Measurements from ENCODE around the gene RNF7. TPM values are rescaled to one million over a fixed set of nuclear protein-coding genes. Genes with fewer than 3 reads are reported as not detected.

RNF7 gene
- total RNA-seq, 2 donors from 2014 or later: 53.9 to 54.7 TPM

DNA sequence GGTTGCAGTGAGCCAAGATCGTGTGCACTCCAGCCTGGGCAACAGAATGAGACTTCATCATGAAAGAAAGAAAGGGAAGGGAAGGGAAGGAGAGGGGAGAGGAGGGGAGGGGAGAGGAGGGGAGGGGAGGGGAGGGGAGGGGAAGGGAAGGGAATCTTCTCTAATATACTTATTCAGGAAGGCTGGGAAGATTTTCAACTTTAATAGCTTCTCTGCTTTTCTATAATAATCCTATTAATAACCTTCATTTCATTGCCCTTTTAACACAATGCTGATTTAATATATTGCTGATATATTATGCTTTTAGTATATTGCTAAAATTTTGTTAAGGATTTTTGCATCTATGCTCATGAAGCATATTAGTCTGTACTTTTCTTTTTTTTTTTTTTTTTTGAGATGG lies 23.4 kb upstream of the RNF7 start:
- Histone ChIP-seq H3K9me3 (no peaks in the 10 kb centered on the region), H3K4me1 (ENCODE audit: control insufficient read depth in 1 of 2, low read depth in 2 of 2) (peaks cover 6 to 15% of the 10 kb centered on the region in 2 donors), H3K4me3 (no peak overlapping the region), H3K27me3 (replicated peaks; ENCODE audit: insufficient read depth) (no peaks in the 10 kb centered on the region), H3K36me3 (no peaks in the 10 kb centered on the region), H3K27ac (no peak overlapping the region)
- DNase-seq (ENCODE audit: low spot score): no peak
- TF ChIP-seq, protein P1, sequence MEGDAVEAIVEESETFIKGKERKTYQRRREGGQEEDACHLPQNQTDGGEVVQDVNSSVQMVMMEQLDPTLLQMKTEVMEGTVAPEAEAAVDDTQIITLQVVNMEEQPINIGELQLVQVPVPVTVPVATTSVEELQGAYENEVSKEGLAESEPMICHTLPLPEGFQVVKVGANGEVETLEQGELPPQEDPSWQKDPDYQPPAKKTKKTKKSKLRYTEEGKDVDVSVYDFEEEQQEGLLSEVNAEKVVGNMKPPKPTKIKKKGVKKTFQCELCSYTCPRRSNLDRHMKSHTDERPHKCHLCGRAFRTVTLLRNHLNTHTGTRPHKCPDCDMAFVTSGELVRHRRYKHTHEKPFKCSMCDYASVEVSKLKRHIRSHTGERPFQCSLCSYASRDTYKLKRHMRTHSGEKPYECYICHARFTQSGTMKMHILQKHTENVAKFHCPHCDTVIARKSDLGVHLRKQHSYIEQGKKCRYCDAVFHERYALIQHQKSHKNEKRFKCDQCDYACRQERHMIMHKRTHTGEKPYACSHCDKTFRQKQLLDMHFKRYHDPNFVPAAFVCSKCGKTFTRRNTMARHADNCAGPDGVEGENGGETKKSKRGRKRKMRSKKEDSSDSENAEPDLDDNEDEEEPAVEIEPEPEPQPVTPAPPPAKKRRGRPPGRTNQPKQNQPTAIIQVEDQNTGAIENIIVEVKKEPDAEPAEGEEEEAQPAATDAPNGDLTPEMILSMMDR (IDR thresholded peaks at IDR 0.05): no peak
- no peak for ATAC-seq (ENCODE audit: insufficient number of reproducible peaks, low FRiP score, low read depth)

DNA sequence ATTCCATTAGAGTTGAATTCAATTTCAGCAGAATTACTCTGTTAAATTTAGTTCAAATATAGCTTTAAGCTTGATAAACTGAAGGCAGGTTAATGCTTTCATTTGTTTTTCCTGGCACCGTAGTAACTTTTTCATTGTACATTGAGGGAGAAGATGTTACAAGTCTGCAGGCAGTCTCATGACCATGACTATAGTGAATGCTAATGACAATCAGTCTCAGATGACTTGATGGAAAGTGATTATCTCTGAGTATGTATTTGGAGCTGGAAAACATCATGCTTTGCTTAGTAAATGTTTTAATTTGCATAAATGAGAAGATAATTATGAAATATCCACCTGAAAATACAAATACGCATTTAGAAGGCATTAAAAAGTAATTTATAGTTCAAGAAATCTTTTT lies 16.0 kb upstream of the RNF7 start:
- ATAC-seq (ENCODE audit: insufficient number of reproducible peaks, low FRiP score, low read depth) (no peak), DNase-seq (ENCODE audit: low spot score) (no peak)
- Histone ChIP-seq H3K4me3 (no peak overlapping the region), H3K36me3 (no peaks in the 10 kb centered on the region), H3K4me1 (ENCODE audit: control insufficient read depth in 1 of 2, low read depth in 2 of 2) (peaks cover 0 to 3% of the 10 kb centered on the region in 2 donors), H3K27ac (no peak overlapping the region), H3K9me3 (no peaks in the 10 kb centered on the region), H3K27me3 (replicated peaks; ENCODE audit: insufficient read depth) (no peaks in the 10 kb centered on the region)
- TF ChIP-seq, protein P1 (IDR thresholded peaks at IDR 0.05): no peak

- Histone ChIP-seq H3K9me3 (no peaks in the 10 kb centered on the region), H3K27ac (peak overlapping the region in 1 of 2 donors; percentile 76), H3K4me3 (no peak overlapping the region), H3K36me3 (no peaks in the 10 kb centered on the region), H3K27me3 (replicated peaks; ENCODE audit: insufficient read depth) (no peaks in the 10 kb centered on the region), H3K4me1 (ENCODE audit: control insufficient read depth in 1 of 2, low read depth in 2 of 2) (peaks cover 0 to 3% of the 10 kb centered on the region in 2 donors)
- DNase-seq (ENCODE audit: low spot score): no peak
- ATAC-seq (ENCODE audit: insufficient number of reproducible peaks, low FRiP score, low read depth): no peak
- TF ChIP-seq, protein P1 (IDR thresholded peaks at IDR 0.05): no peak
These were observed 15.4 kb upstream of the RNF7 start for GRCh38 chr3:141722648-141723047.

GRCh38 chr3:141723255-141723654 lies 14.8 kb upstream of the RNF7 start:
- TF ChIP-seq, protein P1 (IDR thresholded peaks at IDR 0.05): no peak
- H3K4me1 ChIP-seq (ENCODE audit: control insufficient read depth in 1 of 2, low read depth in 2 of 2): peaks cover 0 to 3% of the 10 kb centered on the region in 2 donors
- H3K27ac ChIP-seq: peak overlapping the region in 1 of 2 donors; percentile 76
- DNase-seq (ENCODE audit: low spot score): no peak
- no peaks in the 10 kb centered on the region for H3K27me3 ChIP-seq (replicated peaks; ENCODE audit: insufficient read depth)
- no peaks in the 10 kb centered on the region for H3K36me3 ChIP-seq
- H3K4me3 ChIP-seq: no peak overlapping the region
- no peak for ATAC-seq (ENCODE audit: insufficient number of reproducible peaks, low FRiP score, low read depth)
- H3K9me3 ChIP-seq: no peaks in the 10 kb centered on the region

- Histone ChIP-seq H3K36me3 (no peaks in the 10 kb centered on the region), H3K9me3 (no peaks in the 10 kb centered on the region), H3K4me1 (ENCODE audit: control insufficient read depth in 1 of 2, low read depth in 2 of 2) (peaks cover 0 to 3% of the 10 kb centered on the region in 2 donors), H3K27ac (peak overlapping the region in 1 of 2 donors; percentile 76), H3K27me3 (replicated peaks; ENCODE audit: insufficient read depth) (no peaks in the 10 kb centered on the region), H3K4me3 (no peak overlapping the region)
- TF ChIP-seq, protein P1 (IDR thresholded peaks at IDR 0.05): no peak
- ATAC-seq (ENCODE audit: insufficient number of reproducible peaks, low FRiP score, low read depth): no peak
- no peak for DNase-seq (ENCODE audit: low spot score)
These were observed 13.9 kb upstream of the RNF7 start for GRCh38 chr3:141724186-141724585.
